NB4 (cell line): ENCODE results near the gene PMS2.
"Not testable (repeated sequence)": the region's sequence is repeated elsewhere in the genome, so short reads cannot be mapped to it uniquely, and the experiment has no call there.

Source experiments
- CTCF ChIP-seq: IDR thresholded peaks from one replicate; pipeline ENCODE4 v1.5.1; 2012; ENCODE audit warnings: low read depth, low read length
- POLR2A ChIP-seq: IDR thresholded peaks from 2 replicates; pipeline ENCODE4 v1.6.1; 2011; ENCODE audit warnings: mild to moderate bottlenecking; ENCODE audit not compliant: insufficient read length; ENCODE audit errors: extremely low read depth

- TF ChIP-seq POLR2A, CTCF: not testable (repeated sequence)
Measured at GRCh38 chr7:5973580-5973979, 35.3 kb downstream of the PMS2 start.
